Esophagus squamous epithelium (tissue), 4 donors: ENCODE data around the gene FRMD4A.

Source experiments
- POLR2A ChIP-seq, 4 donors: fragments of 450-650 bp; IDR thresholded peaks; one replicate each; pipeline ENCODE4 v1.6.1; 2017; ENCODE audit warnings: antibody characterized with exemption in 4 of 4, mild to moderate bottlenecking in 4 of 4, moderate library complexity in 3 of 4
- TF ChIP-seq, protein P1 (sequence below), 6 experiments: fragments of 450-650 bp in 4 of 6; fragments of 200-600 bp in 2 of 6; sonication (generic) in 2 of 6; IDR thresholded peaks; one replicate each; pipeline ENCODE4 v1.5.1; 2016 to 2019; ENCODE audit warnings: antibody characterized with exemption in 6 of 6, mild to moderate bottlenecking in 4 of 6, moderate library complexity in 4 of 6

DNA sequence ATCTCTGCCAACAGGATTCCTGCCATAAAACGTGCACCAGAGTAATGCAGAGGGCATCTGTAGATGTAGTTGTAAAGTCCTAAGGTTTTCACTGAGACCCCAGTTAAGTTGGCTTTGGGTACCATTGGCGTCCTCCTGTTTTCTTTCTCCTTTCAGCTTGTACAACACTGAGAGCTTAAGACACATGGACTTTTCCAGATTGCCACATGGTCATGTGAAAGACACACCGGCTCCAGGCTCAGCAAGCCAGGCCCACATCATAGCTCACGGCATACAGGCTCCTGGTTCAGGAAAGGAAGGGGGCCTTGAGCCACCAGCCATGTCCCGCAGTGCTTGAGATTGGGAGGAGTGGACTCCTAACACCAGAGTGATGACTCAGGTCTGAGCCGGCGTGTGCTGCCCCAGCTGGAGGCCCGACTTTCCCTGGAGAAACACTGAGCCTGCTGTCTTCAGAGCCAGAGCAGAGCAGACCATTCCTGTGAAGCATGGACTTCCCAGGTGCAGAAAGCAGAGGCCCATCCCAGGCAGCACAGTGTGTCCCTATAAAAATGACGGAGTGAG is 491.2 kb downstream of the FRMD4A start:
- TF ChIP-seq, protein P1, sequence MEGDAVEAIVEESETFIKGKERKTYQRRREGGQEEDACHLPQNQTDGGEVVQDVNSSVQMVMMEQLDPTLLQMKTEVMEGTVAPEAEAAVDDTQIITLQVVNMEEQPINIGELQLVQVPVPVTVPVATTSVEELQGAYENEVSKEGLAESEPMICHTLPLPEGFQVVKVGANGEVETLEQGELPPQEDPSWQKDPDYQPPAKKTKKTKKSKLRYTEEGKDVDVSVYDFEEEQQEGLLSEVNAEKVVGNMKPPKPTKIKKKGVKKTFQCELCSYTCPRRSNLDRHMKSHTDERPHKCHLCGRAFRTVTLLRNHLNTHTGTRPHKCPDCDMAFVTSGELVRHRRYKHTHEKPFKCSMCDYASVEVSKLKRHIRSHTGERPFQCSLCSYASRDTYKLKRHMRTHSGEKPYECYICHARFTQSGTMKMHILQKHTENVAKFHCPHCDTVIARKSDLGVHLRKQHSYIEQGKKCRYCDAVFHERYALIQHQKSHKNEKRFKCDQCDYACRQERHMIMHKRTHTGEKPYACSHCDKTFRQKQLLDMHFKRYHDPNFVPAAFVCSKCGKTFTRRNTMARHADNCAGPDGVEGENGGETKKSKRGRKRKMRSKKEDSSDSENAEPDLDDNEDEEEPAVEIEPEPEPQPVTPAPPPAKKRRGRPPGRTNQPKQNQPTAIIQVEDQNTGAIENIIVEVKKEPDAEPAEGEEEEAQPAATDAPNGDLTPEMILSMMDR (IDR thresholded peaks at IDR 0.05) = no peak
- TF ChIP-seq POLR2A (IDR thresholded peaks at IDR 0.05) = no peak
